KMS-11 (cell line): ENCODE measurements around the gene SCAANT1.

ENCODE experiments used
- H2AFZ ChIP-seq: fragments of 200-600 bp; sonication (generic); 2 replicates; pipeline ENCODE4 v1.6.1; 2016; ENCODE audit warnings: antibody characterized with exemption, mixed run types, low read depth
- H3K27ac ChIP-seq: fragments of 200-600 bp; sonication (generic); 2 replicates; pipeline ENCODE4 v1.6.1; 2016; ENCODE audit warnings: mild to moderate bottlenecking, mixed run types
- H3K27me3 ChIP-seq: fragments of 200-600 bp; sonication (generic); 2 replicates; pipeline ENCODE4 v1.6.1; 2017; ENCODE audit warnings: mild to moderate bottlenecking, low read depth, mixed run types, moderate library complexity; ENCODE audit not compliant: insufficient read depth
- H3K36me3 ChIP-seq: fragments of 200-600 bp; sonication (generic); 2 replicates; pipeline ENCODE4 v1.6.1; 2017; ENCODE audit warnings: mild to moderate bottlenecking, mixed run types; ENCODE audit not compliant: insufficient read depth
- H3K4me1 ChIP-seq: fragments of 200-600 bp; sonication (generic); 2 replicates; pipeline ENCODE4 v1.6.1; 2016; ENCODE audit warnings: mild to moderate bottlenecking, low read depth, mixed run types; ENCODE audit not compliant: poor library complexity, severe bottlenecking
- H3K4me2 ChIP-seq: fragments of 200-600 bp; sonication (generic); 2 replicates; pipeline ENCODE4 v1.7.0; 2016; ENCODE audit warnings: mild to moderate bottlenecking, mixed run types
- H3K4me3 ChIP-seq: fragments of 200-600 bp; sonication (generic); IDR thresholded peaks from 2 replicates; pipeline ENCODE4 v1.6.1; 2017; ENCODE audit warnings: low read depth, low read length, mixed read lengths; ENCODE audit not compliant: insufficient read depth
- H3K79me2 ChIP-seq: fragments of 200-600 bp; sonication (generic); 2 replicates; pipeline ENCODE4 v1.6.1; 2016; ENCODE audit warnings: low read depth, mixed run types; ENCODE audit not compliant: insufficient read depth
- H3K9ac ChIP-seq: fragments of 200-600 bp; sonication (generic); 2 replicates; pipeline ENCODE4 v1.6.1; 2016; ENCODE audit warnings: mild to moderate bottlenecking, mixed run types
- H4K20me1 ChIP-seq: fragments of 200-600 bp; sonication (generic); 2 replicates; pipeline ENCODE4 v1.6.1; 2016; ENCODE audit warnings: mild to moderate bottlenecking, mixed run types; ENCODE audit not compliant: insufficient read depth
- CTCF ChIP-seq: fragments of 200-600 bp; sonication (generic); conservative IDR thresholded peaks from 2 replicates; pipeline ENCODE4 v1.6.1; 2017; ENCODE audit warnings: low read depth, mild to moderate bottlenecking, antibody characterized with exemption, low read length, moderate library complexity, mixed read lengths

Gene SCAANT1

GRCh38 chr3:63908081-63908736 is 4.0 kb downstream of the SCAANT1 start:
- no peak overlapping the region for H3K9ac ChIP-seq
- no peak overlapping the region for H2AFZ ChIP-seq
- no peaks in the 10 kb centered on the region; the same call in 1 of the 2 replicates for H3K79me2 ChIP-seq
- no peaks in the 10 kb centered on the region for H3K27me3 ChIP-seq
- peaks cover 13% of the 10 kb centered on the region for H3K4me1 ChIP-seq
- no peak overlapping the region for H3K27ac ChIP-seq
- no peak for TF ChIP-seq CTCF
- H3K36me3 ChIP-seq = no peaks in the 10 kb centered on the region
- H4K20me1 ChIP-seq = no peaks in the 10 kb centered on the region
- no peak overlapping the region for H3K4me2 ChIP-seq
- no peak overlapping the region for H3K4me3 ChIP-seq

GRCh38 chr3:63905731-63906620 is 6.2 kb downstream of the SCAANT1 start:
- no peak overlapping the region for H3K4me3 ChIP-seq
- no peaks in the 10 kb centered on the region for H4K20me1 ChIP-seq
- no peak overlapping the region for H2AFZ ChIP-seq
- H3K4me2 ChIP-seq = no peak overlapping the region
- no peak overlapping the region for H3K9ac ChIP-seq
- H3K27me3 ChIP-seq = no peaks in the 10 kb centered on the region
- no peaks in the 10 kb centered on the region; the same call in 1 of the 2 replicates for H3K79me2 ChIP-seq
- peaks cover 13% of the 10 kb centered on the region for H3K4me1 ChIP-seq
- TF ChIP-seq CTCF = no peak
- no peaks in the 10 kb centered on the region for H3K36me3 ChIP-seq
- H3K27ac ChIP-seq = no peak overlapping the region

- H3K9ac ChIP-seq = no peak overlapping the region
- no peak overlapping the region for H3K27ac ChIP-seq
- no peak overlapping the region for H3K4me2 ChIP-seq
- H3K4me1 ChIP-seq = peaks cover 20% of the 10 kb centered on the region
- no peak overlapping the region for H3K4me3 ChIP-seq
- H4K20me1 ChIP-seq = no peaks in the 10 kb centered on the region
- H2AFZ ChIP-seq = no peak overlapping the region
- H3K27me3 ChIP-seq = no peaks in the 10 kb centered on the region
- no peaks in the 10 kb centered on the region for H3K36me3 ChIP-seq
- no peak for TF ChIP-seq CTCF
- no peaks in the 10 kb centered on the region for H3K79me2 ChIP-seq
Measured at GRCh38 chr3:63900459-63900858, 11.7 kb downstream of the SCAANT1 start.

- no peak for TF ChIP-seq CTCF
- H3K79me2 ChIP-seq = no peaks in the 10 kb centered on the region
- no peak overlapping the region for H3K9ac ChIP-seq
- H3K4me1 ChIP-seq = peaks cover 24% of the 10 kb centered on the region
- no peak overlapping the region for H3K27ac ChIP-seq
- no peaks in the 10 kb centered on the region for H3K27me3 ChIP-seq
- H2AFZ ChIP-seq = no peak overlapping the region
- no peak overlapping the region for H3K4me3 ChIP-seq
- H3K4me2 ChIP-seq = no peak overlapping the region
- no peaks in the 10 kb centered on the region for H3K36me3 ChIP-seq
- no peaks in the 10 kb centered on the region for H4K20me1 ChIP-seq
Measured at GRCh38 chr3:63900010-63900409, 12.2 kb downstream of the SCAANT1 start.
